Fibroblast of lung (primary cell): ENCODE measurements around the gene DOP1A.

Experiments used
- CTCF ChIP-seq, 2 donors: IDR thresholded peaks in 1 of 2; conservative IDR thresholded peaks in 1 of 2; 1 replicate in 1 of 2; 2 replicates in 1 of 2; pipeline ENCODE4 v1.5.1; 2011 to 2012; ENCODE audit warnings: low read length in 2 of 2, control low read depth in 1 of 2, inconsistent platforms in 1 of 2, low read depth in 1 of 2, mild to moderate bottlenecking in 1 of 2
- EZH2 ChIP-seq: IDR thresholded peaks from 2 replicates; pipeline ENCODE4 v1.5.1; 2012; ENCODE audit warnings: low read length, control low read depth, mild to moderate bottlenecking; ENCODE audit errors: missing control alignments

- TF ChIP-seq CTCF (conservative IDR thresholded peaks at IDR 0.05 in 1 of 2, IDR thresholded peaks at IDR 0.05 in 1 of 2; ENCODE audit: low read depth in 1 of 2, low read length in 2 of 2) (no peak), EZH2 (no peak)
These were observed 114.6 kb downstream of the DOP1A start for GRCh38 chr6:83182114-83182513.
